ENCODE results near the gene PARD6G. TPM values are rescaled to one million over a fixed set of nuclear protein-coding genes. Genes with fewer than 3 reads are reported as not detected.
"Not testable (repeated sequence)": the region's sequence is repeated elsewhere in the genome, so short reads cannot be mapped to it uniquely, and the experiment has no call there.

PARD6G gene
- total RNA-seq (11.7 and 11.8 TPM in 2 replicates), polyA plus RNA-seq (8.2 and 12.1 TPM in 2 replicates)

- H3K27me3 ChIP-seq: no peaks in the 10 kb centered on the region
- peak within 1 kb of the TSS; percentile 98 for H3K4me3 ChIP-seq
- H3K9me3 ChIP-seq (ENCODE audit: low read depth): no peaks in the 10 kb centered on the region
- peak within 1 kb of the TSS; percentile 96 for H2AFZ ChIP-seq
- H3K27ac ChIP-seq: peak within 1 kb of the TSS; percentile 70
- peak within 1 kb of the TSS; percentile 94 for H3K4me2 ChIP-seq
- no peaks in the 10 kb centered on the region for H3K9me2 ChIP-seq (replicated peaks; ENCODE audit: insufficient read depth)
- DNase-seq (ENCODE audit: low spot score): peak; percentile 95
- 1% methylated on average over 24 of the region's 60 CpGs for WGBS (ENCODE audit: low lambda C conversion rate, missing lambda C conversion rate)
- peaks cover 28% of the 10 kb centered on the region for H3K79me2 ChIP-seq
- no peaks in the 10 kb centered on the region for H4K20me1 ChIP-seq (ENCODE audit: insufficient read depth, poor library complexity, severe bottlenecking)
- H3K4me1 ChIP-seq (ENCODE audit: insufficient read depth): no peaks in the 10 kb centered on the region
- TF ChIP-seq EZH2 (IDR thresholded peaks at IDR 0.05; ENCODE audit: borderline replicate concordance): no peak
- no peak for TF ChIP-seq EZH2phosphoT487 (IDR thresholded peaks at IDR 0.05; ENCODE audit: low read depth, severe bottlenecking, unreplicated experiment)
- peak; percentile 29 for TF ChIP-seq CTCF (IDR thresholded peaks at IDR 0.05; ENCODE audit: poor library complexity)
- no peaks in the 10 kb centered on the region for H3K36me3 ChIP-seq (replicated peaks; ENCODE audit: insufficient read depth, low read depth)
Measured at GRCh38 chr18:80247393-80247841, at the start of gene PARD6G. TSS of gene PARD6G (minus strand) at chr18:80247514. CDS start at chr18:80247348, 166 bp downstream.

GRCh38 chr18:80262241-80263033 is 15.1 kb upstream of the PARD6G start:
- Histone ChIP-seq H3K4me2 (peak overlapping the region; percentile 73), H3K27ac (peak overlapping the region; percentile 88), H3K4me3 (peak overlapping the region; percentile 66), H2AFZ (peak overlapping the region; percentile 29)
- H3K9me2 ChIP-seq (replicated peaks; ENCODE audit: insufficient read depth); H3K36me3 ChIP-seq (replicated peaks; ENCODE audit: insufficient read depth, low read depth); H4K20me1 ChIP-seq (ENCODE audit: insufficient read depth, poor library complexity, severe bottlenecking); H3K4me1 ChIP-seq (ENCODE audit: insufficient read depth); H3K9me3 ChIP-seq (ENCODE audit: low read depth); H3K27me3 ChIP-seq; H3K79me2 ChIP-seq: not testable (repeated sequence)
- WGBS (ENCODE audit: low lambda C conversion rate, missing lambda C conversion rate): 56% methylated on average over 53 of the region's 91 CpGs
- peak; percentile 88 for DNase-seq (ENCODE audit: low spot score)
- peak; percentile 91 for TF ChIP-seq CTCF (IDR thresholded peaks at IDR 0.05; ENCODE audit: poor library complexity)

- Histone ChIP-seq H3K4me2 (no peak overlapping the region), H3K4me3 (no peak overlapping the region), H3K9me3 (ENCODE audit: low read depth) (no peaks in the 10 kb centered on the region), H3K9me2 (replicated peaks; ENCODE audit: insufficient read depth) (no peaks in the 10 kb centered on the region), H4K20me1 (ENCODE audit: insufficient read depth, poor library complexity, severe bottlenecking) (no peaks in the 10 kb centered on the region), H3K36me3 (replicated peaks; ENCODE audit: insufficient read depth, low read depth) (no peaks in the 10 kb centered on the region), H3K4me1 (ENCODE audit: insufficient read depth) (no peaks in the 10 kb centered on the region), H3K27me3 (no peaks in the 10 kb centered on the region), H3K27ac (peak overlapping the region; percentile 79), H2AFZ (no peak overlapping the region), H3K79me2 (no peaks in the 10 kb centered on the region)
- DNase-seq (ENCODE audit: low spot score): no peak
- 89% methylated on average over 4 of the region's 4 CpGs for WGBS (ENCODE audit: low lambda C conversion rate, missing lambda C conversion rate)
- TF ChIP-seq EZH2 (IDR thresholded peaks at IDR 0.05; ENCODE audit: borderline replicate concordance) (no peak), CTCF (IDR thresholded peaks at IDR 0.05; ENCODE audit: poor library complexity) (no peak), EZH2phosphoT487 (IDR thresholded peaks at IDR 0.05; ENCODE audit: low read depth, severe bottlenecking, unreplicated experiment) (no peak)
Measured at GRCh38 chr18:80259610-80260009, 12.3 kb upstream of the PARD6G start.
